NCI-H146 (cell line): ENCODE results near the gene ELOVL7.
"Not testable (repeated sequence)": the region's sequence is repeated elsewhere in the genome, so short reads cannot be mapped to it uniquely, and the experiment has no call there.

Experiments
- DNase-seq: peaks from one replicate; lab custom pipeline; 2025; lab: John Stamatoyannopoulos, UW

Gene ELOVL7

DNA sequence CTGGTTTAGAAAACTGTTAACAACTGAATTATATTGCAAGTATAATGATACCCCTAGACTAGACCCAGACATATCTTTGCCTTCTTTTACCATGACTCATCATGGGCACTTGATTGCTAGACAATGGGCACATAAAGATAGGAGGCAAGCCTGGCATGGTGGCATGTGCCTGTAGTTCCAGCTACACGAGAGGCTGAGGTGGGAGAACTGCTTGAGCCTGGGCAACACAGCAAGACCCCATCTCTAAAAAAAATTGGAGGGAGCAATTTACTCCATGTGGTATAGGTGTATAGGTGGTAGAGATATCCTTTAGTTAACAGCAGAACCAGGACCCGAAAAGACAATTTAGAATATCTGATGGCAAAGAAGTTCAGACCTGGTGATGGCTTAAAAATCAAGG lies 51.6 kb downstream of the ELOVL7 start:
- DNase-seq = no peak

DNA sequence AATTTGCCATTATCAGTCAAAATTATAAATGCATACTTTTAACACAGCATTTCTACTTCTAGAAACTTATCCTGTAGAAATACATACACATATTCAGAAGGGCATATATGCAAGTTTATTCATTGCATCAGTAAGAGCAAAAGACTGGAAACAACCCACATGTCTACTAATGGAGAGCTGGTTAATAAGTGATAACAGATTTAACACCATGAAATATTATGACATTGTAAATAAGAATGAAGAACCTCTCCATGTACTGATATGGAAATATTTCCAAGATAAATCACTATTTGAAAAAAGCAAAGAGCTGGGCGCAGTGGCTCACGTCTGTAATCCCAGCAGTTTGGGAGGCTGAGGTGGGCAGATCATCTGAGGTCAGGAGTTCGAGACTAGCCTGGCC lies 54.5 kb downstream of the ELOVL7 start:
- no peak for DNase-seq

DNA sequence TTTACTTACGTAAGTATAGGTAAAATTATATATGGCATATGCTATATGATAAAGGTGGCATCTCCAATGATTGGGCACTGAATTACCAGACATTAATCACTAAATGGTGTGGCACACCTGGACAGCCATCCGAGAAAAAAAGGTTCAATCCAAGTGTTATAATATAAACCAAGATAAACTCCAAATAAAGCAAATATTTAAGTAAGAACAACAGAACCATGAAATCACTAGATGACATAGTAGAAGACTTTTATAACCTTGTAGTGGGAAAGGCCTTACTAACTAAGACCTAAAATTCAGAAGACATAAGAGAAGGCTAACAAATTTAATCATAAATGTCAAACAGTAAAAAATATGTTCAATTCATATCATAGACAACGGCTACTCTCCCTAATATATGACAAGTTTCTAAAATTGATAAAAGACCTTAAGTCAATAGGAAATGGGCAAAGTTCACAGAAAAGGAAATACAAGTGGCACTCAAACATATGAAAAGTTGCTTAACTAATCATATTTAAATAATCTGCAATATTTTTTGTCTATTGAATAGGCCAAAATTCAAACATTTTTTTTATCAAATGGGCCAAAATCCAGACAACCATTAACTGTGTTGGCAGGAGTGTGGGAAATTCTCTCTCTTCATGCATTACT lies 55.1 kb downstream of the ELOVL7 start:
- no peak for DNase-seq

DNA sequence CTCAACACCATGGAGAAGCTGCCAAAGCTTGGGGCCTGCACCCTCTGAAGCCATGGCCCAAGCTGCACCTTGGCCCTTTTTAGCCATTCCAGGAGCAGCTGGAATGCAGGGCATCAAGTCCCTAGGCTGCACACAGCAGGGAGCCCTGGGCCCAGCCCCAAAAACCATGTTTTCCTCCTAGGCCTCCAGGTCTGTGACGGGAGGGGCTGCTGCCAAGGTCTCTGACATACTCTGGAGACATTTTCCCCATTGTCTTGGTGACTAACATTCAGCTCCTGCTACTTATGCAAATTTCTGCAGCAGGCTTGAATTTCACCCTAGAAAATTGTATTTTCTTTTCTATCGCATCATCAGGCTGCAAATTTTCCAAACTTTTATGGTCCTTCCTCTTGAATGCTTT lies 64.6 kb downstream of the ELOVL7 start:
- no peak for DNase-seq

DNA sequence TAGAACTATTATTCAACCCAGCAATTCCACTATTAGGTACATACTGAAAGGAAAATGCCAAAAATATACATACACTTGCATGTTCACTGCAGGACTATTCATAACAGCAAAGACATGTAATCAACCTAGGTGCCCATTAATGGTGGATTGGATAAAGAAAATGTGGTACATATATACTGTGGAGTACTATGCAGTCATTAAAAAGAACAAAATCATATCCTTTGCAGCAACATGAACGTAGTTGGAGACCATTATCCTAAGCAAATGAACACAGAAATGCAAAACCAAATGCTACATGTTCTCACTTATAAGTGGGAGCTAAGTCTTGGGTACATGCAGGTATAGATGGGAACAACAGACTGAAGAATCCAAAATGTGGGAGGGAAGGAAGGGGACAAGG lies 67.7 kb downstream of the ELOVL7 start:
- no peak for DNase-seq

GRCh38 chr5:60765019-60765709 lies 78.9 kb downstream of the ELOVL7 start:
- DNase-seq = no peak

DNA sequence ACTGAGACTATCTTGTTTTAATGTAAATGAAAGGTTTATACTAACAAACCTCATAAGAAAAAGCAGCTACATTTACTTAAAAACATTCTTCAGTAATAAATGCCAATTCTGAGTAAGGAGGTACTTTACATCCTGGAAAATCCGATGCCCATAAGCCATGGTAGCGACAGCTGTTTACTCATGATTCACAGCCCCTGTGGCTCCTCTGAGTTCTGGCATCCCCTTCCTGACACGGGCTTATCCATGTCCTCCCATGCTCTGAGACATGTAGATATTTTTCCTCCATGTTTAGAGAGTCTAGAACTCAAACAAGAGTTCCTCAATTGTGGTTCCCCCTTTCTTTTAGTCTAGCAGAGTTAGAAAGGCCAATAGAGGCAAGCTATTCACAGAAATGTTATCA lies 81.0 kb downstream of the ELOVL7 start:
- DNase-seq = no peak

DNA sequence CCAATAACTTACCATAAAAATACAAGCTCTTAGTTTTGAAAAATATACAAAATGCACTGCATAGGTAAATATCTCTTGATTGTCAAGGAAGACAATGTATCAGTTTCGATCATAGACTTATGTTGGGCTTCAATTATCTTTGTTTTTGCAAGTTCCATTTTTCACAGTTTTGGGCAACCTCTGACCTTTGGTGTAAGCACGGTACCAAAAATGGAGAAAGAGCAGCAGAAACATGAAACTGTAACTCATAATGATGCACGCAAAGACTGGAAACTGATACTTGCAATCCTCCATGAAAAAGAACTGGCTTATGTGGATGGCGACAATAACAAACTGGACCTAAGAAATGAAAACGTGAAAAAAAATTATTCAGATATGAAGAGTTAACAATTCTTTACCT lies 89.6 kb downstream of the ELOVL7 start:
- no peak for DNase-seq

- no peak for DNase-seq
These were observed 99.4 kb downstream of the ELOVL7 start for GRCh38 chr5:60744682-60745081.

DNA sequence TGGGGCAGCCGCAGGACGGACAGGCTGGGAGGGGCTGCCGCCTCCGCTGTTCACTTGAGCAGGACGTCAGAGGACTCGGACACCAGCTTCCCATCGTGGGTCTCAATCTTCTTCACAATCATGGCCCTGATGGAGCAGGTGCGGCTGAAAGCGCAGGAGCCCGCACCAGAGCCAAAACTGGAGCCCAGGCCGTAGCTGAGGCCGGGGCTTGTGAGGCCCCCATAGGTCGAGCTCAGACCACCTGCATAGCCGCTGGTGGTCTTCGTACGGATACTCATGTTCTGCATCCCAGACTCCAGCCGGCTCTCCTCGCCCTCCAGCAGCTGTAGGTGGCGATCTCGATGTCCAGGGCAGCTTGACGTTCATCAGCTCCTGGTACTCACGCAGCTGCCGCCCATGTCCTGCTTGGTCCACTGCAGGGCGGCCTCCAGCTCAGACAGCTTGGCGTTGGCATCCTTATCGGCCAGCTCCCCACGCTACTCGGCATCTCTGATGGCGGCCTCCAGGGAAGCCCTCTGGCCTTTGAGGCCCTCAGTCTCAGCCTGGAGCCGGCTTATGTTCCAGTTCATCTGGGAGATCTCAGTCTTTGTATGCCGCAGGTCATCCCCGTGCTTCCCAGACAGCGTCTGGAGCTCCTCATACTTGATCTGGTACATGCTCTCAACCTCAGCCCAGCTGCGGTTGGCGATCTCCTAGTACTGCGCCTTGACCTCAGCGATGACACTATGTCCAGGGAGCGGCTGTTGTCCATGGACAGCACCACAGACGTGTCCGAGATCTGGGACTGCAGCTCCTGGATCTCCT lies 100.4 kb downstream of the ELOVL7 start:
- DNase-seq = no peak

GRCh38 chr5:60740322-60740721 lies 103.7 kb downstream of the ELOVL7 start:
- DNase-seq = no peak

GRCh38 chr5:60738933-60739332 lies 105.1 kb downstream of the ELOVL7 start:
- no peak for DNase-seq

- no peak for DNase-seq
These were observed 105.6 kb downstream of the ELOVL7 start for GRCh38 chr5:60738461-60738860.

DNA sequence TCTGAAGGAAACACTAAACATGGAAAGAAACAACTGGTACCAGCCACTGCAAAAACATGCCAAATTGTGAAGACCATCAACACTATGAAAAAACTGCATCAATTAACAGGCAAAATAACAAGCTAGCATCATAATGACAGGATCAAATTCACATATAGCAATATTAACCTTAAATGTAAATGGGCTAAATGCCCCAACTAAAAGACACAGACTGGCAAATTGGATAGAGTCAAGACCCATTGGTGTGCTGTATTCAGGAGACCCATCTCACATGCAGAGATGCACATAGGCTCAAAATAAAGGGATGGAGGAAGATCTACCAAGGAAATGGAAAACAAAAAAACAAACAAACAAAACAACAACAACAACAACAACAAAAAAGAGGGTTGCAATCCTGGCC lies 113.2 kb downstream of the ELOVL7 start:
- DNase-seq = not testable (repeated sequence)

GRCh38 chr5:60727033-60727679 lies 116.9 kb downstream of the ELOVL7 start:
- no peak for DNase-seq

GRCh38 chr5:60724126-60724525 lies 119.9 kb downstream of the ELOVL7 start:
- no peak for DNase-seq

DNA sequence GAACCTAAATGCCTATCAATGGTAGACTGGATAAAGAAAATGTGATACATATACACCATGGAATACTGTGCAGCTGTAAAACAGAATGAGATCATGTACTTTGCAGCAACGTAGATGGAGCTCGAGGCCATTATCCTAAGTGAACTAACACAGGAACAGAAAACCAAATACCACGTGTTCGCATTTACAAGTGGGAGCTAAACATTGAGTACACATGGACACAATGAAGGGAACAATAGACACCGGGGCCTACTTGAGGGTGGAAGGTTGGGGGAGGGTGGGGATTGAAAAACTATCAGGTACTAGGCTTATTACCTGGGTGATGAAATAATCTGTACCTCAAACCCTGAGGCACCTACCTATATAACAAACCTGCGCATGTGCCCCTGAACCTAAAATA lies 121.7 kb downstream of the ELOVL7 start:
- peak; percentile 96 for DNase-seq

DNA sequence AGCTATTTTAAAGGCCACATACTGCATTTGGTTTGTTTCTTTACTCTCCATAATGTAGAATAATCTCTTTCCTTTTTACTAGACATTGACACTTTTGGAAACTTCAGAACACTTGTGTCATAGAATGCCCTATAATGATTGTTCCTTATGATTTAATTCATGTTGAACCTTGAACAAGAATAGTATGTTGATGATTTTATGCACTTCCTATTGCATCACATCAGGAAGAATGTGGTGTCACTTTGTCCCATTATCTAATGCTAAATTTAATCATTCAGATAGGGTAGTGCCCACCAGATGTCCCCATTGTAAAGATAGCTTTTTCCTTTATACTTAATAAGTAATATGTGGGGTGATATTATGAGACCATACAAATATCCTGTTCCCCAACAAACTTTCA lies 124.7 kb downstream of the ELOVL7 start:
- no peak for DNase-seq

- no peak for DNase-seq
These were observed 125.7 kb downstream of the ELOVL7 start for GRCh38 chr5:60718166-60718892.

DNA sequence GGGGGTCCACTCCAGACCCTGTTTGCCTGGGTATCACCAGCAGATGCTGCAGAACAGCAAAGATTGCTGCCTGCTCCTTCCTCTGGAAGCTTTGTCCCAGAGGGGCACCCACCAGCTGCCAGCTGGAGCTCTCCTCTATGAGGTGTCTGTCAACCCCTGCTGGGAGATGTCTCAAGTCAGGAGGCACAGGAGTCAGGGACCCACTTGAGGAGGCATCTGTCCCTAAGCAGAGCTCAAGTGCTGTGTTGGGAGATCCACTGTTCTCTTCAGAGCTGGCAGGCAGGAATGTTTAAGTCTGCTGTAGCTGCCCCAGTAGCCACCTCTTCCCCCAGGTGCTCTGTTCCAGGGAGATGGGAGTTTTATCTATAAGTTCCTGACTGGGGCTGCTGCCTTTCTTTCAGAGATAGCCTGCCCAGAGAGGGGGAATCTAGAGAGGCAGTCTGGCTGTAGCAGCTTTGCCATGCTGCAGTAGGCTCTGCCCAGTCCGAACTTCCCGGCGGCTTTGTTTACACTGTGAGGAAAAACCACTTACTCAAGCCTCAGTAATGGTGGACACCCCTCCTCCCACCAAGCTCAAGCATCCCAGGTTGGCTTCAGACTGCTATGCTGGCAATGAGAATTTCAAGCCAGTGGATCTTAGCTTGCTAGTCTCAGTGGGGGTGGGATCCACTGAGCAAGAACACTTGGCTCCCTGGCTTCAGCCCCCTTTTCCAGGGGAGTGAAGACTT lies 128.7 kb downstream of the ELOVL7 start:
- DNase-seq = not testable (repeated sequence)

GRCh38 chr5:60712950-60713349 lies 131.1 kb downstream of the ELOVL7 start:
- DNase-seq = no peak
